Psoas muscle (tissue), 8 donors: ENCODE results near the gene SRCAP. TPM values are rescaled to one million over a fixed set of nuclear protein-coding genes. Genes with fewer than 3 reads are reported as not detected.

Source experiments
- ATAC-seq, 4 donors: fragments of 200-7000 bp; cut with Tn5 transposase; one replicate each; pipeline ENCODE4 v1.9.1; 2020; ENCODE audit warnings: moderate library complexity in 3 of 4, mild to moderate bottlenecking in 2 of 4
- DNase-seq, 2 donors: peaks; one replicate each; pipeline ENCODE4 v3.0.0-alpha.2; 2020
- H3K27ac ChIP-seq: fragments of 200-600 bp; one replicate; pipeline ENCODE4 v1.8.0; 2022
- H3K27me3 ChIP-seq, 3 donors: fragments of 200-600 bp in 1 of 3; one replicate each; pipeline versions ENCODE4 v1.6.1 to v1.8.0; 2013 to 2022; ENCODE audit warnings: low read length in 2 of 3, mild to moderate bottlenecking in 2 of 3, moderate library complexity in 1 of 3; ENCODE audit not compliant: insufficient read depth in 3 of 3
- H3K36me3 ChIP-seq, 2 donors: fragments of 200-600 bp in 1 of 2; one replicate each; pipeline versions ENCODE4 v1.6.1 to v1.8.0; 2013 to 2022; ENCODE audit warnings: low read depth in 1 of 2, mild to moderate bottlenecking in 1 of 2, moderate library complexity in 1 of 2; ENCODE audit not compliant: insufficient read depth in 1 of 2
- H3K4me1 ChIP-seq: fragments of 200-600 bp; one replicate; pipeline ENCODE4 v1.8.0; 2022
- H3K4me3 ChIP-seq: fragments of 200-600 bp; one replicate; pipeline ENCODE4 v1.8.0; 2022; ENCODE audit warnings: mild to moderate bottlenecking
- H3K9me3 ChIP-seq: fragments of 200-600 bp; one replicate; pipeline ENCODE4 v1.8.0; 2022
- WGBS, 3 donors: extraction: QIAGEN DNeasy Blood & Tissue Kit; methylation state at CpG; one replicate each; pipeline versions ENCODE4 v1.1.6 to v1.1.7; 2013; 5-methylcytosine and 5-hydroxymethylcytosine counted together
- intact Hi-C, 2 donors: fragments of 100-400 bp; cut with DNase I; formaldehyde crosslinking; loops; one replicate each; pipeline versions ENCODE4 v1.11.0 to v1.14.2; 2022
- polyA plus RNA-seq, 3 donors: library from polyadenylated mRNA; stranded (reverse); fragments of 200-250 nt; gene quantifications; one replicate each; pipeline ENCODE4 v1.2.3, GENCODE V29; 2013
- total RNA-seq, 4 donors: library from RNA; stranded (reverse); fragmentation: NEBNext Ultra II Directional in 2 of 4; extraction: Animal tissue kit (Norgen Biotek cat#: 25700) in 2 of 4; gene quantifications; one replicate each; pipeline versions ENCODE4 v1.2.1 to v1.2.4, GENCODE V29; 2021 to 2023
- TF ChIP-seq, protein P1 (sequence below): fragments of 200-600 bp; IDR thresholded peaks from one replicate; pipeline ENCODE4 v1.8.0; 2022; ENCODE audit warnings: antibody characterized with exemption
- donor health status: healthy with polysubstance abuse.
- donor health status: DM: no; HTN: no; CAD: no; lungs with moderate emphysema.
- donor health status: Bipolar disorder and iron deficiency.
- donor health status: healthy.
- donor health status: DM: yes; HTN: yes; CAD: no.
- donor health status: DM: no; HTN: no; CAD: no.
- donor health status: DM: no; HTN: no; CAD: no.
- donor health status: DM: yes; HTN: yes; CAD: no.

SRCAP gene
- total and polyA plus RNA-seq, 7 donors = 4.4 to 50.1 (median 37.8) TPM

GRCh38 chr16:30669026-30669902, 29.7 kb upstream of the SRCAP start:
- Histone ChIP-seq H3K27ac (no peak overlapping the region), H3K36me3 (peaks cover 31 to 69% of the 10 kb centered on the region in 2 donors), H3K27me3 (no peaks in the 10 kb centered on the region), H3K4me1 (peaks cover 8% of the 10 kb centered on the region), H3K9me3 (no peaks in the 10 kb centered on the region), H3K4me3 (no peak overlapping the region)
- intact Hi-C loops = loop anchor here in 1 of 2 donors (2.0 kb wide), 1 partner anchor 22 kb away; no protein-coding TSS in a partner anchor
- DNase-seq (no peak), ATAC-seq (no peak)
- TF ChIP-seq, protein P1, sequence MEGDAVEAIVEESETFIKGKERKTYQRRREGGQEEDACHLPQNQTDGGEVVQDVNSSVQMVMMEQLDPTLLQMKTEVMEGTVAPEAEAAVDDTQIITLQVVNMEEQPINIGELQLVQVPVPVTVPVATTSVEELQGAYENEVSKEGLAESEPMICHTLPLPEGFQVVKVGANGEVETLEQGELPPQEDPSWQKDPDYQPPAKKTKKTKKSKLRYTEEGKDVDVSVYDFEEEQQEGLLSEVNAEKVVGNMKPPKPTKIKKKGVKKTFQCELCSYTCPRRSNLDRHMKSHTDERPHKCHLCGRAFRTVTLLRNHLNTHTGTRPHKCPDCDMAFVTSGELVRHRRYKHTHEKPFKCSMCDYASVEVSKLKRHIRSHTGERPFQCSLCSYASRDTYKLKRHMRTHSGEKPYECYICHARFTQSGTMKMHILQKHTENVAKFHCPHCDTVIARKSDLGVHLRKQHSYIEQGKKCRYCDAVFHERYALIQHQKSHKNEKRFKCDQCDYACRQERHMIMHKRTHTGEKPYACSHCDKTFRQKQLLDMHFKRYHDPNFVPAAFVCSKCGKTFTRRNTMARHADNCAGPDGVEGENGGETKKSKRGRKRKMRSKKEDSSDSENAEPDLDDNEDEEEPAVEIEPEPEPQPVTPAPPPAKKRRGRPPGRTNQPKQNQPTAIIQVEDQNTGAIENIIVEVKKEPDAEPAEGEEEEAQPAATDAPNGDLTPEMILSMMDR = no peak
- WGBS, 3 donors = 85 to 88% (median 86%) methylated on average over 22 to 41 of the region's 41 CpGs

DNA sequence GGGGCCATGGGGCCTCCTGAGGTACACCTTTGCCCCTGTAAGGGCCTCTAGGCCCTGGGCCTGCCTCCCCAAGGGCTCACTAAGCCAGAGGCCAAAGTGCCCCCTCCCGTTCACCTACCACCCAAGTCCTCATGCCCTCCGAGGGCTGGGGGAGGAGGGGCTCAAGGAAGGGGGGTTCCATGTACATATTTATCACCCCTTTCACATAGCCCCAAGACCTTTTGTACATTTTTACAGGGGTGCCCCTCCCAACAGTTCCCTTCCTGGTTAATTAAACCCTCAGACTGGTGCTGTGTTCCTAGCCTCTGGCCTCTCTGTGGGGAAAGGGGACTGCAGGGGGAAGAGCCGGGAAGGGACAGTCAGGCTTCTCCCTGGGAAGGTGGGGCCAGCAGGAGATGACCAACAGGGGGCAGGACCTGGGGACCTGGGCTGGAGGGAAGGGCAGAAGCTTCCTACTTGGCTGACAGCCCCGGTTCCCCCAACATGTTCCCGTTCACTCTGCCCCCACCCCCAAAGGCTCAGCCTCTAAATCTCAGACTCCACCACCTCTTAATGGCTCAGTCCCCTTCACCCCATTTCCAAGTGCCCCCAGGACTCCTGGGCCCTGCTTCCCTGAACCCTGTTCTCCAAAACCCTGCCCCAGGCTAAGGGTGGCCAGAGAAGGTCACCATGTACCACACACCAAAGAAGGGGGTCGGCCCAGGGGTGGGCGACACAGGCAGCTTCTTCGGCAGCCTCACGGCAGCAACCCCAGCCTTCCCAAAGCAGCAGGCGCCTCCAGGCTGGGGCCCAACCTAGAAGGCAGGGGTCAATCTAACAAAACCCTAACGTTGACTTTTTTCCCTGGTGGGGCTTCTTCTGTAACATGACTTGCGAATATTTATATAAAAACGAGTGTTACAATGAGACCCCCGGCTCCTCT, 28.8 kb upstream of the SRCAP start:
- DNase-seq (no peak), ATAC-seq (peak in 2 of 4 donors; percentile 6 to 19)
- Histone ChIP-seq H3K27ac (no peak overlapping the region), H3K9me3 (no peaks in the 10 kb centered on the region), H3K4me1 (peaks cover 8% of the 10 kb centered on the region), H3K36me3 (peaks cover 31 to 60% of the 10 kb centered on the region in 2 donors), H3K4me3 (no peak overlapping the region), H3K27me3 (no peaks in the 10 kb centered on the region)
- WGBS, 3 donors = 79 to 84% (median 80%) methylated on average over 14 of the region's 14 CpGs
- intact Hi-C loops = loop anchor here in 1 of 2 donors (2.0 kb wide), 1 partner anchor 21 kb away; no protein-coding TSS in a partner anchor
- TF ChIP-seq, protein P1 = no peak

GRCh38 chr16:30675143-30675542, 23.8 kb upstream of the SRCAP start:
- Histone ChIP-seq H3K27ac (no peak overlapping the region), H3K9me3 (no peaks in the 10 kb centered on the region), H3K4me1 (no peaks in the 10 kb centered on the region), H3K27me3 (no peaks in the 10 kb centered on the region), H3K4me3 (no peak overlapping the region), H3K36me3 (peaks cover under 1 to 10% of the 10 kb centered on the region in 2 donors)
- ATAC-seq (no peak), DNase-seq (no peak)
- TF ChIP-seq, protein P1 = no peak
- 84 to 87% (median 86%) methylated on average over 10 of the region's 10 CpGs for WGBS, 3 donors
- intact Hi-C loops = no loop called here

GRCh38 chr16:30677931-30678585, 20.9 kb upstream of the SRCAP start:
- TF ChIP-seq, protein P1 = no peak
- ATAC-seq = no peak
- WGBS, 3 donors = 71 to 75% (median 71%) methylated on average over 11 of the region's 11 CpGs
- Histone ChIP-seq H3K27me3 (no peaks in the 10 kb centered on the region), H3K9me3 (no peaks in the 10 kb centered on the region), H3K27ac (no peak overlapping the region), H3K4me3 (no peak overlapping the region), H3K36me3 (no peaks in the 10 kb centered on the region), H3K4me1 (no peaks in the 10 kb centered on the region)
- intact Hi-C loops = no loop called here
- no peak for DNase-seq
